HepG2 (cell line): ENCODE measurements around the gene CLRN2. TPM values are rescaled to one million over a fixed set of nuclear protein-coding genes. Genes with fewer than 3 reads are reported as not detected.

Experiments used
- BRD4 ChIP-seq: sonication (generic); formaldehyde crosslinking; IDR thresholded peaks from 2 replicates; pipeline ENCODE4 v1.4.0; 2020; ENCODE audit warnings: missing genetic modification reagents
- DNMT1 ChIP-seq: sonication (generic); formaldehyde crosslinking; IDR thresholded peaks from 2 replicates; pipeline ENCODE4 v1.5.1; 2020; ENCODE audit warnings: mild to moderate bottlenecking, missing genetic modification reagents
- IKZF5 ChIP-seq: IDR thresholded peaks from 2 replicates; pipeline ENCODE4 v1.6.1; 2018; ENCODE audit warnings: missing genetic modification reagents, mild to moderate bottlenecking, missing compliant biosample characterization
- MTA3 ChIP-seq: sonication (generic); formaldehyde crosslinking; IDR thresholded peaks from 2 replicates; pipeline ENCODE4 v1.4.0; 2020; ENCODE audit warnings: missing genetic modification reagents
- PHF21A ChIP-seq: sonication (generic); formaldehyde crosslinking; IDR thresholded peaks from 2 replicates; pipeline ENCODE4 v1.5.0; 2020; ENCODE audit warnings: mild to moderate bottlenecking, missing genetic modification reagents
- PRDM4 ChIP-seq: sonication (generic); formaldehyde crosslinking; IDR thresholded peaks from 2 replicates; pipeline ENCODE4 v1.9.0; 2021; ENCODE audit warnings: missing genetic modification reagents, borderline replicate concordance
- SSRP1 ChIP-seq: IDR thresholded peaks from 2 replicates; pipeline ENCODE4 v1.6.1; 2016; ENCODE audit warnings: control low read depth
- TCF12 ChIP-seq, 2 experiments: fragments of 450-650 bp in 1 of 2; sonication (generic) in 1 of 2; formaldehyde crosslinking in 1 of 2; IDR thresholded peaks; 2 replicates each; pipeline versions ENCODE4 v1.6.1 to v1.8.0; 2017 to 2022; ENCODE audit warnings: antibody characterized with exemption in 1 of 2, mild to moderate bottlenecking in 1 of 2, missing genetic modification reagents in 1 of 2, moderate library complexity in 1 of 2
- TFAP4 ChIP-seq: sonication (generic); IDR thresholded peaks from 2 replicates; pipeline ENCODE4 v1.6.1; 2016; ENCODE audit warnings: low read depth, borderline replicate concordance
- ZBTB4 ChIP-seq: sonication (generic); formaldehyde crosslinking; IDR thresholded peaks from 2 replicates; pipeline ENCODE4 v1.4.0; 2020; ENCODE audit warnings: missing genetic modification reagents, mild to moderate bottlenecking, borderline replicate concordance
- ZGPAT ChIP-seq: IDR thresholded peaks from 2 replicates; pipeline ENCODE4 v1.6.1; 2016; ENCODE audit warnings: mild to moderate bottlenecking
- ZNF326 ChIP-seq: sonication (generic); formaldehyde crosslinking; IDR thresholded peaks from 2 replicates; pipeline ENCODE4 v1.4.0; 2020; ENCODE audit warnings: missing genetic modification reagents, borderline replicate concordance
- ZNF512 ChIP-seq: sonication (generic); formaldehyde crosslinking; IDR thresholded peaks from 2 replicates; pipeline ENCODE4 v1.4.0; 2020; ENCODE audit warnings: mild to moderate bottlenecking, missing genetic modification reagents
- ZNF530 ChIP-seq: sonication (generic); formaldehyde crosslinking; IDR thresholded peaks from 2 replicates; pipeline ENCODE4 v1.5.0; 2020; ENCODE audit warnings: low read depth, mild to moderate bottlenecking, missing genetic modification reagents
- ZNF784 ChIP-seq: sonication (generic); formaldehyde crosslinking; IDR thresholded peaks from 2 replicates; pipeline ENCODE4 v1.5.1; 2020; ENCODE audit warnings: missing genetic modification reagents, mild to moderate bottlenecking, borderline replicate concordance
- polyA plus RNA-seq, 8 experiments: library from polyadenylated mRNA; depleted of rRNA in 3 of 8; stranded (reverse) in 7 of 8; unstranded in 1 of 8; fragments of >200 nt; fragmentation: Illumina TruSeq in 4 of 8; extraction: Trizol in 4 of 8; gene quantifications; 2 replicates each; pipeline versions ENCODE4 v1.2.1 to v1.2.3, GENCODE V29; 2011 to 2016; ENCODE audit warnings: low read depth in 4 of 8, missing spikeins in 1 of 8, mixed read lengths in 1 of 8; ENCODE audit not compliant: insufficient read depth in 1 of 8
- total RNA-seq, 5 experiments: library from RNA; depleted of rRNA; stranded (reverse); fragments of >200 nt; fragmentation: Illumina TruSeq; extraction: Trizol; gene quantifications; 2 replicates each; pipeline ENCODE4 v1.2.3, GENCODE V29; 2016; ENCODE audit warnings: low read depth in 1 of 5

Gene CLRN2
- total and polyA plus RNA-seq, 2 of the 13 experiments (the other 11 are each of a cell fraction or from before 2014, with no cell fraction given) = not detected

GRCh38 chr4:17511950-17512795, 2.8 kb upstream of the CLRN2 start, which contains the start of gene QDPR (continued):
- TF ChIP-seq ZGPAT (no peak), ZNF784 (peak; percentile 66; the same call in 1 of the 2 replicates), SSRP1 (CRISPR knock-in tag) (no peak), ZBTB4 (CRISPR knock-in tag) (no peak), MTA3 (CRISPR knock-in tag) (no peak), IKZF5 (CRISPR knock-in tag) (no peak), ZNF512 (no peak), BRD4 (CRISPR knock-in tag) (no peak), TCF12 (IDR thresholded peaks at IDR 0.05) (no peak), TCF12 (CRISPR knock-in tag; IDR thresholded peaks at IDR 0.05) (no peak), DNMT1 (0 out of 2 replicates have a peak, but pooled peaks have one; percentile 53), PRDM4 (CRISPR knock-in tag) (no peak), PHF21A (CRISPR knock-in tag) (no peak), TFAP4 (no peak), ZNF326 (CRISPR knock-in tag) (no peak), ZNF530 (CRISPR knock-in tag) (no peak)
